Caco-2 (cell line): ENCODE measurements around the gene SLK. TPM values are rescaled to one million over a fixed set of nuclear protein-coding genes. Genes with fewer than 3 reads are reported as not detected.

ENCODE experiments used
- BruUV-seq: library from RNA; stranded (reverse); fragments of 400-500 nt; replicated peaks from 2 replicates; lab custom pipeline; 2021; lab: Mats Ljungman, UMichigan
- CTCF ChIA-PET: fragments of 300-600 bp; sonication (Branson Sonifier 250); formaldehyde crosslinking; loops from one replicate; lab custom pipeline; 2022; ENCODE audit warnings: antibody characterized with exemption; lab: Charles Lee
- POLR2A ChIA-PET: fragments of 300-600 bp; sonication (Branson Sonifier 250); formaldehyde crosslinking; loops from one replicate; lab custom pipeline; 2022; ENCODE audit warnings: antibody characterized with exemption; lab: Charles Lee
- DNase-seq, 2 experiments: peaks; one replicate each; pipeline versions ENCODE4 v3.0.0 to v3.0.0-alpha.2; 2020 to 2022
- H3K27me3 ChIP-seq: replicated peaks from 2 replicates; pipeline ENCODE4 v1.6.0; 2011; ENCODE audit warnings: low read length; ENCODE audit not compliant: control insufficient read depth, insufficient read depth
- H3K36me3 ChIP-seq: 2 replicates; pipeline ENCODE4 v1.5.1; 2011; ENCODE audit warnings: low read length; ENCODE audit not compliant: control insufficient read depth, insufficient read depth
- H3K4me1 ChIP-seq: fragments of 250-450 bp; sonication (Bioruptor Pico); 2 replicates; pipeline ENCODE4 v1.5.1; 2020; ENCODE audit warnings: mild to moderate bottlenecking
- H3K4me3 ChIP-seq: 2 replicates; pipeline ENCODE4 v1.5.1; 2011; ENCODE audit warnings: low read depth, mild to moderate bottlenecking, control low read depth, low read length
- H3K9me3 ChIP-seq: fragments of 250-450 bp; sonication (Bioruptor Pico); 2 replicates; pipeline ENCODE4 v1.5.1; 2020; ENCODE audit warnings: mild to moderate bottlenecking, moderate library complexity
- H3K27ac Mint-ChIP-seq: one replicate; pipeline ENCODE4 v1.8.0; 2022; ENCODE audit warnings: mixed read lengths; ENCODE audit not compliant: unreplicated experiment
- H3K27me3 Mint-ChIP-seq: one replicate; pipeline ENCODE4 v1.8.0; 2022; ENCODE audit warnings: mixed read lengths; ENCODE audit not compliant: insufficient read depth, unreplicated experiment
- H3K36me3 Mint-ChIP-seq: one replicate; pipeline ENCODE4 v1.8.0; 2022; ENCODE audit warnings: mild to moderate bottlenecking, mixed read lengths; ENCODE audit not compliant: insufficient read depth, unreplicated experiment
- H3K4me1 Mint-ChIP-seq: one replicate; pipeline ENCODE4 v1.8.0; 2022; ENCODE audit warnings: low read depth, mixed read lengths; ENCODE audit not compliant: unreplicated experiment
- H3K4me3 Mint-ChIP-seq: one replicate; pipeline ENCODE4 v1.8.0; 2022; ENCODE audit warnings: mild to moderate bottlenecking, moderate library complexity, mixed read lengths; ENCODE audit not compliant: unreplicated experiment
- H3K9me3 Mint-ChIP-seq: one replicate; pipeline ENCODE4 v1.8.0; 2022; ENCODE audit warnings: mixed read lengths; ENCODE audit not compliant: unreplicated experiment
- CTCF ChIP-seq, 2 experiments: fragments of 200-600 bp in 1 of 2; IDR thresholded peaks; 1 replicate in 1 of 2; 2 replicates in 1 of 2; pipeline versions ENCODE4 v1.5.1 to v1.8.0; 2011 to 2022; ENCODE audit warnings: antibody characterized with exemption in 1 of 2, control low read depth in 1 of 2, inconsistent platforms in 1 of 2, low read depth in 1 of 2, low read length in 1 of 2, mild to moderate bottlenecking in 1 of 2, moderate library complexity in 1 of 2; ENCODE audit not compliant: insufficient read depth in 1 of 2, severe bottlenecking in 1 of 2, unreplicated experiment in 1 of 2
- intact Hi-C: fragments of 100-400 bp; cut with micrococcal nuclease; formaldehyde crosslinking; loops from one replicate; pipeline ENCODE4 v1.10.0; 2022; ENCODE audit not compliant: unreplicated experiment
- total RNA-seq: library from RNA; stranded (reverse); gene quantifications from 2 replicates; pipeline ENCODE4 v1.2.3, GENCODE V29; 2022

SLK gene
- total RNA-seq, 1 experiment from 2014 or later, result 39.5 TPM

- Histone ChIP-seq H3K9me3 (no peaks in the 10 kb centered on the region), H3K4me1 (peaks cover 56% of the 10 kb centered on the region), H3K4me3 (no peak overlapping the region), H3K36me3 (no peaks in the 10 kb centered on the region), H3K27me3 (no peaks in the 10 kb centered on the region)
- no peak for DNase-seq
- no peak for TF ChIP-seq CTCF (IDR thresholded peaks at IDR 0.05; ENCODE audit: insufficient read depth in 1 of 2, low read depth in 1 of 2, low read length in 1 of 2, severe bottlenecking in 1 of 2, unreplicated experiment in 1 of 2)
- Mint-ChIP-seq H3K27ac (no peak overlapping the region), H3K4me1 (peaks cover 47% of the 10 kb centered on the region), H3K9me3 (no peaks in the 10 kb centered on the region), H3K36me3 (no peaks in the 10 kb centered on the region), H3K27me3 (no peaks in the 10 kb centered on the region), H3K4me3 (no peak overlapping the region)
- POLR2A ChIA-PET, result no interaction called here
- CTCF ChIA-PET, result no interaction called here
- intact Hi-C loops, result no loop called here
- no TSS peak for BruUV-seq
Observed at GRCh38 chr10:103931603-103932002, 35.3 kb upstream of the SLK start.

- Mint-ChIP-seq H3K27ac (no peak overlapping the region), H3K4me1 (peaks cover 46% of the 10 kb centered on the region), H3K27me3 (no peaks in the 10 kb centered on the region), H3K36me3 (no peaks in the 10 kb centered on the region), H3K4me3 (no peak overlapping the region), H3K9me3 (no peaks in the 10 kb centered on the region)
- no peaks in the 10 kb centered on the region for H3K9me3 ChIP-seq
- no peak for DNase-seq
- intact Hi-C loops, result no loop called here
- no peaks in the 10 kb centered on the region for H3K36me3 ChIP-seq
- no peak overlapping the region for H3K4me3 ChIP-seq
- ChIA-PET POLR2A (no interaction called here), CTCF (no interaction called here)
- no TSS peak for BruUV-seq
- no peak for TF ChIP-seq CTCF (IDR thresholded peaks at IDR 0.05; ENCODE audit: insufficient read depth in 1 of 2, low read depth in 1 of 2, low read length in 1 of 2, severe bottlenecking in 1 of 2, unreplicated experiment in 1 of 2)
- H3K4me1 ChIP-seq, result peaks cover 51% of the 10 kb centered on the region
- no peaks in the 10 kb centered on the region for H3K27me3 ChIP-seq
Observed at GRCh38 chr10:103932271-103932670, 34.7 kb upstream of the SLK start.

GRCh38 chr10:103932971-103933370 lies 34.0 kb upstream of the SLK start:
- H3K27me3 ChIP-seq, result no peaks in the 10 kb centered on the region
- no peak overlapping the region for H3K27ac Mint-ChIP-seq
- no peaks in the 10 kb centered on the region for H3K36me3 Mint-ChIP-seq
- DNase-seq, result no peak
- H3K36me3 ChIP-seq, result no peaks in the 10 kb centered on the region
- peaks cover 48% of the 10 kb centered on the region for H3K4me1 ChIP-seq
- H3K9me3 ChIP-seq, result no peaks in the 10 kb centered on the region
- intact Hi-C loops, result no loop called here
- ChIA-PET POLR2A (no interaction called here), CTCF (no interaction called here)
- H3K4me3 Mint-ChIP-seq, result no peak overlapping the region
- BruUV-seq, result no TSS peak
- no peak for TF ChIP-seq CTCF (IDR thresholded peaks at IDR 0.05; ENCODE audit: insufficient read depth in 1 of 2, low read depth in 1 of 2, low read length in 1 of 2, severe bottlenecking in 1 of 2, unreplicated experiment in 1 of 2)
- H3K4me3 ChIP-seq, result no peak overlapping the region
- H3K27me3 Mint-ChIP-seq, result no peaks in the 10 kb centered on the region
- no peaks in the 10 kb centered on the region for H3K9me3 Mint-ChIP-seq
- H3K4me1 Mint-ChIP-seq, result peaks cover 46% of the 10 kb centered on the region
